ENCODE measurements around the gene PTPRN2. TPM values are rescaled to one million over a fixed set of nuclear protein-coding genes. Genes with fewer than 3 reads are reported as not detected.
"Not testable (repeated sequence)": the region's sequence is repeated elsewhere in the genome, so short reads cannot be mapped to it uniquely, and the experiment has no call there.

The PTPRN2 gene
- total RNA-seq, 1 donor from 2014 or later, result 0.72 TPM

- DNase-seq (ENCODE audit: low spot score), result no peak
Observed at GRCh38 chr7:158258411-158259130, 329.1 kb downstream of the PTPRN2 start.

- no peak for DNase-seq (ENCODE audit: low spot score)
Observed at GRCh38 chr7:158257516-158258410, 329.9 kb downstream of the PTPRN2 start.

- no peak for DNase-seq (ENCODE audit: low spot score)
Observed at GRCh38 chr7:158257001-158257400, 330.6 kb downstream of the PTPRN2 start.

- no peak for DNase-seq (ENCODE audit: low spot score)
Observed at GRCh38 chr7:158256091-158256816, 331.4 kb downstream of the PTPRN2 start.

GRCh38 chr7:158255558-158255957 lies 332.1 kb downstream of the PTPRN2 start:
- DNase-seq (ENCODE audit: low spot score), result no peak

- no peak for DNase-seq (ENCODE audit: low spot score)
Observed at GRCh38 chr7:158255156-158255555, 332.5 kb downstream of the PTPRN2 start.

- DNase-seq (ENCODE audit: low spot score), result not testable (repeated sequence)
Observed at GRCh38 chr7:158253670-158254045, 334.0 kb downstream of the PTPRN2 start.

- DNase-seq (ENCODE audit: low spot score), result no peak
Observed at GRCh38 chr7:158252837-158253669, 334.6 kb downstream of the PTPRN2 start.

GRCh38 chr7:158252081-158252836 lies 335.4 kb downstream of the PTPRN2 start:
- no peak for DNase-seq (ENCODE audit: low spot score)

- DNase-seq (ENCODE audit: low spot score), result no peak
Observed at GRCh38 chr7:158251061-158251965, 336.3 kb downstream of the PTPRN2 start.

GRCh38 chr7:158249692-158250091 lies 337.9 kb downstream of the PTPRN2 start:
- DNase-seq (ENCODE audit: low spot score), result no peak

GRCh38 chr7:158248816-158249215 lies 338.8 kb downstream of the PTPRN2 start:
- no peak for DNase-seq (ENCODE audit: low spot score)

- DNase-seq (ENCODE audit: low spot score), result no peak
Observed at GRCh38 chr7:158247758-158248487, 339.7 kb downstream of the PTPRN2 start.

GRCh38 chr7:158246960-158247673 lies 340.5 kb downstream of the PTPRN2 start:
- no peak for DNase-seq (ENCODE audit: low spot score)

GRCh38 chr7:158246272-158246959 lies 341.2 kb downstream of the PTPRN2 start:
- no peak for DNase-seq (ENCODE audit: low spot score)

GRCh38 chr7:158245724-158246041 lies 341.9 kb downstream of the PTPRN2 start:
- no peak for DNase-seq (ENCODE audit: low spot score)

- no peak for DNase-seq (ENCODE audit: low spot score)
Observed at GRCh38 chr7:158244873-158245723, 342.5 kb downstream of the PTPRN2 start.

Data from umbilical cord (tissue), 2 donors.